Measurements from ENCODE around the gene ABHD10.
A peak's percentile ranks its signal among the peaks of the same experiment; 100 is the strongest.
"Not testable (repeated sequence)": the region's sequence is repeated elsewhere in the genome, so short reads cannot be mapped to it uniquely, and the experiment has no call there.

Gene ABHD10

GRCh38 chr3:112030901-112031300 lies 52.1 kb downstream of the ABHD10 start:
- no peak for DNase-seq

- no peak for DNase-seq
These were observed 53.4 kb downstream of the ABHD10 start for GRCh38 chr3:112032098-112032731.

DNA sequence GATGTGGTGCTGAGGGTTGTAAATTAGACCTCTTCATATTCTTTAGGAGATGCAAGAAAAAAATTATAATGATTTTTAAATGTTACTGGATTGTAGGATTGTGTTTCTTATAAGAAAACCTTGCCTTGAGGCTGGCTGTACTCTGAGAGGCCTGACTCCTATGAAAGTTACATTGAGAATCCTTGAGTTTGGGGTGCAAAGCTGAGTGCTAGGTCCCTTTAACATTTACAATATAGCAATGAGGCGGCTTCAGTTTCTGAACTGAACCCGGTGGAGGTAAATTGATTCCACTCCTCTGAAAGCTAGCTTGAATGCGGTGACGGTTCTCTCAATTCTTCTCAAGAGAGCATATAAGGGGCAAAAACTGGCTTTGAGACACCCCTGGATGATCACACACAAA lies 55.6 kb downstream of the ABHD10 start, which contains the start of gene TMPRSS7:
Gene TMPRSS7, plus strand, starts transcription at position 301 of the 400 bp plus-strand sequence. CDS start 110 bp downstream, outside the sequence.
- DNase-seq, result no peak

DNA sequence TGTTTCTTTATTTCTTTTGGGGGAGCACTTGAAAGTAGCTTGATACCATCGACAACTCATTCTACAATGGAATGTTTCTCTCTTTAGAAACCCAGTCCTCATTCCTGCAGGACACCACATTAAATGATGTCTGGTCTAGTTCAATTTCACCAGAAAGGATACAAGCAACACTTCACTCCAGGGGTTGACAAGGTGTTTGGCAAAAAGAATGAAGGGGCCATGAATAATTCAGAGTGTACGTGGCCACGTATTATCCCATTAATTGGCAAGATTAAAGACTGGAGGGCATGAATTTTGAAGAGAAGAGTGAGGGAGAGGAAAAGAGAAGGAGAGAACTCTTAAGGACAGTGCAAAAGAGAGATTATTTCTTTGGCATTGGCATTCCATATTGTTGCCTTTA lies 56.4 kb downstream of the ABHD10 start:
- no peak for DNase-seq

GRCh38 chr3:112037194-112037593 lies 58.4 kb downstream of the ABHD10 start:
- DNase-seq, result not testable (repeated sequence)

GRCh38 chr3:112038863-112039262 lies 60.0 kb downstream of the ABHD10 start:
- DNase-seq, result peak in 5 of 56 donors; percentile 4 to 25 (median 8)

DNA sequence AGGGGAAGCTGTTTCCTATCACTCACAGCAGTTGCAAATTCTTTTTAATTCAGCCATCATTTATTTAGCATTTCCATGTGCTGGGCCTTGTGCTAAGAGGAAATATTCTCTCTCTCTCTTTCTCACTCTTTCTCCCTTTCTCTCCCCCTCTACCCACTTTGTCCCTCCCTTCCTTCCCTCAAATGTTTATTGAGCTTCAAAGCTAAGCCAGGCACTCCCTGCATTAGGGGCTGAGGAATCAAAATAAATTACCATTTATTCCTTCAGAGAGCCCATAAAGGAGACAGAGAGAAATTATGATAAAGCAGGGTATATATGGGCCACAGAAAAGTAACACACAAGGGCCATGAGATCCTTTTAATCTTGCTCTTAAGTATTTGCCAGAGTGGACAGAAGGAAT lies 62.5 kb downstream of the ABHD10 start:
- DNase-seq, result no peak

DNA sequence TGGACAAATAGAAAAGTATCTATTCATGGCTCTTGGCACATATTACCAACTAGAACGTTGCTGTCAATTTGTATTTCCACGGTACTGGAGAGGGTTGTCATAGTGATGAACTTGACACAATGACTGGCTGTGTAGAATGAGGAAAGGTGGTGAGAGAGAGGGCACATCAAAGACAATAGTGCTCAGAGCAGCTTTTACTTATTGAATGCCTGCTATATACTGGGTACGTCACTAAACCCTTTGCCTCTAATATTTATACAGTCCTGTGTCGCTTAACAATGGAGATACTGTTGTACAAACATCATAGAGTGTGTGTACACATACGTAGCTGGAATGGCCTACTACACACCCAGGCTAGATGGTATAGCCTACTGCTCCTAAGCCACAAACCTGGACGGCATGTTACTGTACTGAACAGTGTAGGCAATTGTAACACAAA lies 64.0 kb downstream of the ABHD10 start:
- DNase-seq, result peak in 1 of 56 donors; percentile 13
